Cerebellar nuclear complex (tissue), 1 donor: ENCODE results near the gene NMRK1.

Source experiments
- DNase-seq, 2 experiments: peaks; one replicate each; lab custom pipeline; 2025; lab: John Stamatoyannopoulos, UW

NMRK1 gene

DNA sequence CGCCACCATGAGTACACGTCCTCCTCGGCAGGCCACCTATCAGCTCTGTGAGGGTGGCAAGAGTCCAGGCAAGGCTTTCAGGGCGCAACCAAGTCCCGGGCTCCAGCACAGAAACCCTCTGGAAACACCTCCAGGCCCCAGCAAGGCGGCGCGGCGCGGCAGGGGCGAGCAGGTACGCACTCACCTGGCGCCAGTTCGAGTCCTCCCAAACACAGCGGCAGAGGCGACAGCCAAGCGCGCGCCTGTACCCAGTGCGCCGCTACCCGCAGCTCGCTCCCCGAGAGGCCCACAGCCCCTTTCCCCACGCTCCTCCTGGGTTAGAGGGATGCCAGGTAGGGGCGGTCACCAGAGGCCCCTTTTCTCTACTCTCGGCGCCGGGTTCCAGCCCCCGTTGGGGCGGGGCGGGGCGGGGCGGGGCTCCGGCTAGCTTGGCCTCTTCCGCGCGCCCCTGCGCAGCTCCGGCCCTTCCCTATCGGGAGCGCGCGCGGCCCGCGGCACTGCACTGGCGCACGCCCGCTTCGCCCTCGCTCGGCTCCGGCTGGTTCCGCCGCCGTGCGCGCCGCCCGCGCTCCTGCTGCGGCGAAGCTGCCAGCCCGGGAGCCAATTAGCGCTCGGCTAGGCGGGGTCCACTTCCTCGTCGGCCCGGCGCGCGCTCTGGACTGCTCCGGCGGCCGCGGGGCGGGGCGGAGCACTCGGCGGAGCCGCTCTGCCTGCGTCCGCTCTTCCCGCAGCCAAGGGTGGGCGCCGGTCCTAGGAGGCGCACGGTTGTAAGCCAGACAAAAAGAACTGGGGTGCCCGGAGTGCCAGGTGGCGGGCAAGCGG is at the start of gene NMRK1, which contains the start of gene OSTF1:
Gene NMRK1, minus strand, starts transcription at position 332 of the 822 bp plus-strand sequence. CDS start 5,040 bp downstream, outside the sequence.
Gene OSTF1, plus strand, starts transcription at position 691 of the 822 bp plus-strand sequence. CDS start 179 bp downstream, outside the sequence.
- peak; percentile 57 to 64 for DNase-seq

DNA sequence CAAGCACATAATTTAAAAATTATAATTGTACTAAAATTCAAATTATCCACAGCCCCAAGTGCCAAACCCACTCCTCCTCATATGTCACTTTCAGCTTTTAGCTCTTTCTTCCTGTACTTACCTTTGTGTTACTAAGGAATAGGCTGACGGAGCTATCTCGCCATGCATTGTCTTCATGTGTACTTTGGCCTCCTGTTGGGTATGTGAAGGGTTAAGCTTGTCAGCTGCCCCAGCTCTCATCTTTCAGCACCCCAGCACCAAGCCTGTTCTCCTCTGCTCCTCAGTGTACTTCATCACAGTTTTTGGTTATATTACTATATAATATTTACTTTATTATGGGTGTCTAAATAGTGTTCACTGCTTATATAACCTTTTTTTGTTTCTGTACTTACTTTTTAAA is 46.5 kb upstream of the NMRK1 start:
- no peak for DNase-seq

DNA sequence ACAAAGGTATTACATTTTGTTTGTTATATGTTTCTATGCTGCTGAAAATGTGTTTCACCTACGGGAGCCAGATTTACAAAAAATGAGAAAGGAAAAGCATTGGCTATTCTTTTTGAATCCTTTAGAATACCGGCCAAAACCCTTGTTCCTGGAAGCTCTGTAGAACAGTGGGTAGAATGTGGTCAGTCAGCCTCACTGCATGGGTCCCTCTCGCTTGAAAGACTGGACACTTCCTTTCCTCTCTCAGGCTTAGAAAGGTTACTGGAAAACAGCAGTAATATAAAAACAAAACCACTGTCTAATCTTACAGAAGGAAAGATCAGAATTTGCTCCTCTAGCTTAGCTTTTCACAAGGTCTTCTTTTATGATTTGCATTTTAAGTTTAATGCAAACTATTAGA is 45.4 kb upstream of the NMRK1 start:
- DNase-seq = no peak

DNA sequence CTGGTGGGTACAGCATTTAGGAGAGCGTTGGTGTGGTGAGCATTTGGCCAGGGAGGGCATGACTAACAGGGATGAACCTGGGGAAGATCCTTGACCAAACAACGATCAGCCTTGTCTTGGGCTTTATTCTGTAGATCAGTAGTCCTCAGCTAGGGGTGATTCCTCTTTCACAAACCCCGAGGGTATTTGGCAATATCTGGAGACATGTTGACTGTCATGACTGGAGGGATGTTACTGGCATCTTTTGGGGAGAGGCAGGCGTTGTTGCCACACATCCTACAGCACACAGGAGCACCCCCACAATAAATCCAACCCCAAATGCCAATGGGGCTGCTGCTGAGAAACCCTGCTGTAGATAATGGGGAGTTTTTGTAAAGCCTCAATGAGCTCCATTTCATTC is 44.3 kb upstream of the NMRK1 start:
- DNase-seq = no peak

DNA sequence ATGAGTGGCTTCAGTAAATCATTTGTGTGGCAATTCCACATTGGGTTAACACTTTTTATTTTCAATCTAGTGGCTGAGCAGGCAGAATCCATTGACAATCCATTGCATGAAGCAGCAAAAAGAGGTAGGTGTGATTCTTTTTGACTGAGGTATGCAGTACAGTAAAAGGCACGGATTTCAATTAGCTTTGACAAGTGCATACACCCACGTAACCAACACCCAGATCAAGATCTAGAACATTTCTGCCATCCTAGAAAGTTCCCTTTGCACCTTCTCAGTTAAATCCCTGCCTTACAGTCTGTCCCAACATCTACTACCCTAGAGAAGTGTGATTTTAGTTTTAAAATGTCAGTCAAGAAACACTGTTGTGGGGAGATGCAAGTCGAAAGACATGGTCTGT is 43.7 kb upstream of the NMRK1 start:
- no peak for DNase-seq

DNA sequence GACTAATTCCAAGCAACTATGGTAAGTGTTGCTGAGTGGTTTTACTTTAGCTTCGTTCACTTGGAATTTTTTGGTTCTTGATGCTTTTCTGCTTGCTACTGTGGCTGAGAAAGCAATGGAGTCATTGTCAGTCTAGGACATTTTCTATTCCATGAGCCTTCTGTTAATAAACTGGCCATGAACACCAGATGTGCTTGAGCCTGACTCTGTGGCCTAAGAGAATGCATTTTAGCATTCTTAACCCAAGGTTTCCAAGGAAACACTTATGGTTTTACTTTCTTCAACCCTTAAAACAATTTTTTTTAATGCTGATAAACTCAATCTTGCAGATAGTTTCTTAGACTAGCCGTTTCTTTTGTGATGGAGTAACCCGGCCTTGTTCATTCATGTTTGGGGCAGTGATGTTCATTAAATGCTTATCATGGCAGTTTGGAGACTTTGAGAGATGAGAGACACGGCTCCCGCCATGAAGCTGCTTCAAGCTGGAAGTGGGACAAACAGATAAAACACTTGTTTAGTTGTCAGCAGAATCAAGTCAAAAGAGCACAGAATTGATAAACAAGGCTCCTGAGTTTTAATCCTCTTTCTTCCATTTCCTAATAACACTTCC is 42.8 kb upstream of the NMRK1 start:
- DNase-seq = no peak

DNA sequence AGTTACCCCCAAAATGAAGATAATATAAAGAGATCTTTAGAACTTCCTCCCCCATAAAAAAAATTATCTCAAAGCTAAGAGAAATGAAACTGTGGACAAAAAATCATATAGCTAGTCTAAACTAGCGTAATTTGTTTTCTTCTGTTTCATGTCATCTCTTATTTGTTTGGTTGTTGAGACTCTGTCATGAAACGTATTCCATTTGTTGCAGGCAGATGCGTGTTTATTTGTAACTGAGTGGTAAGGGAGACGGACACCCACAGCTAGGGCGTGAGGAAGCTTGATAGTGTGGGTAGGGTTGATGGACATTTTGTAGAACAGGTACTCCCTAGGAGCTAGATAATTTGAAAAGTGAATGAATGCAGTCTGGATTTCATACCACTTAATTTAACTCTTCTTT is 42.2 kb upstream of the NMRK1 start:
- no peak for DNase-seq

DNA sequence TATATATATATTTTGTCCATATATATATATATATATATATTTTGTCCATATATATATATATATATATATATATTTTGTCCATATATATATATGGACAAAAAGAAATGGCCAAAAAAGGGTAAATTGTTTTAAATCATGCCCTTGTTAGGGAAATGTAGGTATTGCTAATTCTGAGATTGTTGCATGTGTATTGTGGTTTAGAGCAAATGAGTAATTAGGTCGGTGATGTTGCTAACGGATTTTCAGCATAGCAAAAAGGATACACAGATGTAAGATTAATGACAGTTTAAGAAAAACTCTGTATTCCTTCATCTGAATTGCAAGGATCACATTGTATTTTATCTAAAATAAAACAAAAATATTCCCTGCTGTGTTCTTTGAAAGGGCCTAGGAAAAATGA is 40.6 kb upstream of the NMRK1 start:
- no peak for DNase-seq

DNA sequence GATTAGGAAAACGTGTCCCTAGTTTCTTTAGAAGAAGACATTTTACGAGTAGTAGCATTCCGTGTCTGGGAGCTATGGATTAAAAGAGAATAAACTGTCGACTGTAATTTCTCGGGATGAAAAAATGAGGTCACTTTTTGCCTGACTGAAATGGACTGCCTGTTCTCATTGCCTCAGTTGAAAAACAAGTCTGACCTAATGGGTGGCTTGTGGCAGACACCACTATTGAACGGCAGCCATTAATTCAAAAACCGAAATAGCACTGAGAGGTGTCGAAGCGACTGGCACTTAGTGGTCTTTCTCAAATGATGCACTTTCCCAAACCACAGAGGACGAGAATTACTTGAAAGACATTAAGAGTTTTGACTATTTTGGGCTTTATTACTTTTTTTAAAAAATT is 35.7 kb upstream of the NMRK1 start:
- DNase-seq = no peak

DNA sequence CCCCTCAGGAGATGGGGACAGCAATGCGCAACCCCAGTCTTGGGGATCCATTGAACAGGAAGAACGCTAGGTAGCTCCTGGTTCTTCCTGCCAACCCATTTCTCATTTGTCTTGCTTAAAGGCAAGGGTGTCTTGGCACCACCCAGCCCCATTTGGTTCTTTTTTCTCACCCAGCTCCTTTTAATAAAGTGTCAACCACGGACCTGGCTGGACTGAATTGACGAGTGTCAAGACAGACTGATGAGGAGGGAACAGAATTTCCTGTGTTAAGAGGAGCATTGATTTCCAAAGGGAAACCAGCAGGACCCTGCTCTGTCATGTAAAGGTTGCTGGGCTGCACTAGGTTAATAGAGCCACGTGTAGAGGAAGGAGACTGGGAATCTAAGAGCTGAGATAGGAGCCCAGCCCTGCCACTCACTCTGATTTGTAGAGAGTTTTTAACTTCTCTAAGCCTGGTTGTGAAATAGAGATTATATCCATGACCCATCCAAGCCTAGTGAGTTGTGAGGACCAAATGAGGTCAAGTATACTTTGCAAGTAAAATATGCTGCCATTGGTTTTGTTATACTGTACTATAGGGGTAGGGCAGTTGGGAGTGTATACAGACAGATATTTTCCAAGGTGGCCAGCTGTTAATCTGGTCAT is 34.1 kb upstream of the NMRK1 start:
- no peak for DNase-seq

DNA sequence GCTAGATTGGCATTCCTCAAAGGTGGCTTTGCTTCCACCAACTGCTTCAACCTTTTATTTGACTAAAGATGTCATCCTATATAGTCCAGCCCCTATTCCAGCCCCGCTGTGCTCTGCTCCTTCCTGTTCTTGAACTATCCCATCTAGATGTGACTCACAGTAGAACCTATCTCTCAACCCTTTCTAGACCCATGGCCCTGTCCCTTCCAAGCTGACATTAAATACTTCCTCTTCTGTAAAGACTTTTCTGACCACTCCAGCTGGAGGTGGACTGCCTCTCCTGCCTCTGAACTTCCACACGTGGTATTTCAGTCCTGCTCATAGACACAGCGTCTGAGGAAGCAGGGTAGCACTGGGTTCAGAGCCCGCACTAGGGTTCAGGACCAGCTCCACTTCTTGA is 32.7 kb upstream of the NMRK1 start:
- DNase-seq = no peak

DNA sequence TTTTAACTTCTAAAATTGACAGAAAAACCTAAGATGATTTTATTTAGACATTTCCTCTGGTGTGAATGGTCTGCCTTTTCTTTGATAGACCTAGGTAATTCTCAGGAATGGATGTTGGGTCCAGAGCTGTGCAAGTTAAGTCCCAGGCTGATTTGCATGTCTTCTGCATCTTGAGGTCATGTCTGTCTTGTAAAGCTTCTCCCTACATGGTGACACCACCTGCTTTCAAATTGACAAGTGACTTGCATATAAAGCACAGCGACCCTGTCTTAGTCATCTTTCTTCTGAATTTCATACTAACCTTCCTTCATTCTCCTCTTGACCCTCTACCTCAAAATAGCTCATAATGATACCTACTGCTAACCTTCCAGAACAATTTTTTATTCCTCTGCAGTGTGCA is 29.6 kb upstream of the NMRK1 start:
- no peak for DNase-seq

DNA sequence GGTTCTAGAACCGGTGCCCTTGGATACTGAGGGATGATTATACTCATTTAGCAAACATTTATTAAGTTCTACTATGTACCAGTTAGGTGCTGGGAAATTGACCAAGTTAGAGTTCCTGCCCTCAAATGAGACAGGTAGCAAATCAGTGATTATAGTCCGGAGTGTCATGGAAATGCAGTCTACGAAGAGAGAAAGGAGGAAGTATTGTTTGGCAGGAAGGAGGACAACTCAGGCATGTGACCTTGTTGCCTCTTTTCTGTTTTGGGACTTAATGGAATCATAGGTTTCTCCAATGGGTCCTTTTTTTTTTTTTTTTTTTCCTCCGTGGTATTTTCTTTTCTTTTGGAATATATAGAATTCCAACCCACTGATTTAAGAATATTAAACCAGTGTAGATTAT is 28.4 kb upstream of the NMRK1 start:
- DNase-seq = no peak

DNA sequence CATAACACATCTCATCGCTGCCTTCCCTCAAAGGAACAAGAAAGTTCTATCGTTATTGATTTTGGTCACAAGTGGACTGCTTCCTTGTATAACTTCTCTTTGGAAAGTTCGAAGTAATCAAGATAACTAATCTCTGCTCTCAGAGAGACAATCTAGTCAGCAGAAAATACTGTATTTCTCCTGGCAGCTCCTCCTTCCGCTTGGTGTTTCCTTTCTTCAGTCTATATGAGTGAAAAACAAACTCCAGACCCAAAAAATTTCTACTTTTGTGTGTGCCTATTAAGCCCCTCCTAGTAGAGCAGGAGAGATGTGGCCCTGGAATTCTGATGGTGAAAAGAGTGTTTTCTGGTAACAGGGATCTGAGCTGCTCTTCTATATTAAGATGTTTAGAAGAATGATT is 24.8 kb upstream of the NMRK1 start:
- no peak for DNase-seq

DNA sequence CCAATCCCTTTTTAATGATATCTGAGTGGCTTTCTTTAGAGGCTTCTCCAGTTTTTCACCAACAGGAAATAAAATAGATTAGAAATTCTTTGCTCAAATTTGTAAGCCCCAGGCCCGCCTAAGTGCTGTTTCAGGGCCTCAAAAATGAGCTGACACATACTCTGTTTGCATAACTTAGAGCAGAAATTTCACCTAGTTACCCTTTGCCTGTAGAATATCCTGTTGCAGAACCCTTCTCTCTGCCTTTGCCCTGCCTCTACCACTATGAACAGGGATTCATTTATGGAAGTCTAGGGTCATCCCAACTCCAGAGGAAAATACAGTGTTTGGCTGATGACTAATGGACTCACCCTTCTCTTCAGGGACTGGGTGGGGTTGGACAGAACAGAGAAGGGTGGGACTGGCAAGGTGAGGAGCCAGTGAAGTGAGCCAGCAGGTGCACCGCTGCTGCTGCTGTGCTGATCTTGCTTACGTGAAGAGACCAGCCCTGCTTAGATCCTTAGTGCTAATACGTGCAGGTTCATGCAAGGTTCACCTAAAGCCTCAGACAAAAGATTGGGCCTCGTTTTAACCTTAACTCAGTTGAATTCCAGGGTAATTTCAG is 23.2 kb upstream of the NMRK1 start:
- no peak for DNase-seq

DNA sequence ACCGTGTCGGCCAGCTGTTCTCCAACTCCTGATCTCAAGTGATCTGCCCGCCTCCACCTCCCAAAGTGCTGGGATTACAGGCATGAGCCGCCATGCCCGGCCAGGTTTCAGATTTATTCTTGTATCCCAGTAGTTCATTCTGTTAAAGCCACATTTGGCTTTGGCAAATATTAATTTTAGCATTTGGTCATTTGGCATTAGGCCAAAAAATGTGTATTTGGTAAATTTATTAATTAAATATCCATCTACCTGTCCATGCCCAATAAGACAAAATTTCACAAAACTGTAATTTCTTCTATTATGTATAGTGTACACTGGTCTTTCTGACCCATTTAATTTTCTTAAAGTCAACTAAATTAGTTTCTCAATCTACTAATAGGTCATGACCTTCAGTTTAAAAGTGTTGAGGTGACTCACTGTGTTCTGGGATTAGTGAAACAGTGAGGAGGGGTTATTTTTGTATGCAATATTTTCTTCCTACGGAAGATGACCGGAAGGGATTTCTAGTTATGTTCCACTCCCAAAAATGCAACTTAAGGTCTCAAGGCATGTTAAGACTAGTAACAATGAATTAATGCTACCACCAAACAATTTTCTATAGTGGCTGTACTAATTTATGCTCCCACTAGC is 21.4 kb upstream of the NMRK1 start:
- DNase-seq = no peak

DNA sequence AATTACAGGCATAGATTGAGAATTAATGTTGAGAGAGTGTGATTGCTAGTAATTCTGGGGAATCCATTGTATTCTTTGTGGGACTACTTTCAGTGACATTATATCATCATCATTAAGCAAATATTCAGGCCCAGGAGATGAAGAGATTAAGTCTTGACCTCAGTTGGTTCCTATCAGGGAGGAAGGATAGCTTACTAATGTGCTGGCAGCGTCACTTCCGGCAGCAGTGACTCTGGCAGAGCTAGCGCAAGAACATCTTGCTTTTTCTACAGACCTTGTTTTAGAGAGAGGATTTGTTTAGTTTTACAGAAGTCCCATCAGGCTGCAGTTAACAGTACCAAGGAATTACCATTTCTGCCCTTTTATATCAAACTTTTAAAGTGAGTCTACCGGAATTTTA is 20.6 kb upstream of the NMRK1 start:
- no peak for DNase-seq

DNA sequence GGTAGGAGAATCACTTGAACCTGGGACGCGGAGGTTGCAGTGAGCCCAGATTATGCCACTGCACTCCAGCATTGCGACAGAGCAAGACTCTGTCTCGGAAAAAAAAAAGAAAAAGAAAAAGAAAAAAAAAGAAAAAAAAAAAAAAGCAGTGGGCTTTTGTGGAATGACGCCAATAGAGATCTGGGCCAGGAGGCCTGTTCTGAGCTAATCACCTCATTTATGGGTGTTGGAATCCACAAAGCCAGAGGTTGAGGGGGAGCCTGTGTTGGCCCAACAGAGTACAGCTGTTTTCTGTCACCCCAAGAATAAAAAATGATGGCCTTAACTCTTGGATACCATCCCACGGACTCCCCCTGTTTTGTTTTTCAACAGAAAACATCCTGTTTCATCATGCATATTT is 18.9 kb upstream of the NMRK1 start:
- DNase-seq = no peak

DNA sequence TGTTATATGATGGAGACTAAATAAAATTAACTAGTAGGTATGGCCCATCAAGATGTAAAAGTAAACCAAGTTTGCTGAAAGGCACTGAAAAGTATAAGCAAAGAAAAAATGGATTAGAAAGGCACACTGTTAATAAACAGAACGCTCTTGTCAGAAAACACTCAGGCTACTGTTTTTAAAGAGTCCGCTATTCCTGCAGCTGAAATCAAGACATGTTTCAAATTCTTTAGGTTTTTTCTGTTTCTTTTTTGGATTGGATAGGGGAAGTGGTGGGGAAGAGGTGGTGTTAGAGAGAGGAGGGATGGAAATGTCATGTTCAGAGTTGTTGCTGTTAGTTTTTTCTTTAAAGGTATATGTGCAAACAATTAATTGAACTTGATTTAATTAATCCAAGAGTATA is 17.9 kb upstream of the NMRK1 start:
- DNase-seq = no peak

DNA sequence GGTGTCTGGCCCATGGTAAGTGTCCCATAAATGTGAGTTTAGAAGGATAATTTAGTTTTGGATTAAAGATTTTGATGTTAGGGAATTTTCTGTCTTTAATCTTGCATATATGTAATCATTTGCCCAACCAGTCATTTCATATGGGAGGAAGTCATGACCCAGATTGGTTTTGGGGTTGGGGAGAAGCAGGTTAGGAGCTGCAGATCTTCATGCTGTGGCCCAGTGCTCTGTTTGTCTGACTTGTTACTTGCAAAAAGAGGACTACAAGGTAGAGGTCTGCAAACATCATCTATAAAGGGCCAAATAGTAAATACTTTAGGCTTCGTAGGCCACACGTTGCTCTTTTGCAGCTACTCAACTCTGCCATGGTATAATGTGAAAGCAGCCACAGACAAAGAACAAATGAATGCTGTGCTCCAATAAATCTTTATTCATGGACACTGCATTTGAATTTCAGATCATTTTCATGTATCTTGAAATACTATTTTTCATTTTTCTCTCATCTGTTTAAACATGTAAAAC is 17.1 kb upstream of the NMRK1 start:
- DNase-seq = no peak

DNA sequence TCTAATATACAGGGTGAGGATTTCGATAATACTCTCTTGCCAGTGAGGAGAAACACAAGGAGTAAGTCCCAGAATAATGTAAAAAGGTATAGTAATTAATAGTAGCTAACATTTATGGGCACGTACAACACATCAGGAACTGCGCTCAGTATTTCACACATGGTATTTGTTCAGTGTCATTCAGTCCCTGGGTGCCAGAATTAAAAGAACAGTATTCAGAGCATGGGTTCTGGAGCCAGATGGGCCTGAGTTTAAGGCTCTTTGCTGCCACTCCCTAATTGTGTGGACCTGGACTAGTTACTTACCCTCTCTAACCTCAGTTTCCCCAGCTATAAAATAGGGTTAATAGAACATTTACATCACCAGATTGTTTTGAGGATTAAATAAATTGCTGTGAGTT is 16.7 kb upstream of the NMRK1 start:
- DNase-seq = no peak

DNA sequence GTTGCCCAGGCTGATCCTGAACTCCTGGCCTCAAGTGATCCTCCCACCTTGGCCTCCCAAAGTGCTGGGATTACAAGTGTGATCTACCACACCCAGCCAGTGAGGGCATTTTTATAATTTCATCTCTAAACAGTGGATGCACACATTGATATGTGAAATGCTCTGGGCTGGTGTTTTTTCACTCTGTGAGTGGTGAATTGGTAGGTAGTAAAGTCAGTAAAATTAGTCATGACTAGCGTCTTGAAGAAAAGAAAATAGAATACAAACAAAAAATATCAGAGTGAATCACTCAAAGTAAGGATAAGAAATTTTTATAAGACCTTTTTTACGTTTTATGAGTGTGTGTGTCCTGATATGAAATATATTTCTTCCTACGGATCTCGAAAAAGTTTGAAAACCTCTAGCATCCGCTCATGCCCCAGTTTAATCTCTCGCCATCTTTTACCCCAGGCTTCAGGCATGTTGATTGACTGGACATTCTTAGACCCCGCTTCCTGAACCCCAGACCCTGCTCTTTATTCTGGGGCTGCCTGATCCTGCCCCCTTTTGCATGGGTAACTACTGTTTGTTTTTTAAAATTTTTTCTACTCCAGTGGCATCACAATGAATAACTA is 14.3 kb upstream of the NMRK1 start:
- DNase-seq = no peak
